Colon (tissue), 2 donors: ENCODE data around the gene EEF1AKMT2.

Experiments
- FAIRE-seq: peaks from 2 replicates; lab custom pipeline; 2012; peaks lifted over from hg19 to GRCh38; lab: Jason Lieb, UNC
- donor health status: control.
- donor health status: control.

EEF1AKMT2 gene

GRCh38 chr10:124719213-124719851, 72.4 kb downstream of the EEF1AKMT2 start:
- FAIRE-seq, result no peak

GRCh38 chr10:124717911-124718741, 73.6 kb downstream of the EEF1AKMT2 start:
- FAIRE-seq, result no peak

- FAIRE-seq, result no peak
Measured at GRCh38 chr10:124717041-124717757, 74.5 kb downstream of the EEF1AKMT2 start.

- no peak for FAIRE-seq
Measured at GRCh38 chr10:124716369-124716768, 75.3 kb downstream of the EEF1AKMT2 start.

- no peak for FAIRE-seq
Measured at GRCh38 chr10:124715439-124715838, 76.2 kb downstream of the EEF1AKMT2 start.

- FAIRE-seq, result no peak
Measured at GRCh38 chr10:124713679-124714255, 77.9 kb downstream of the EEF1AKMT2 start.

- no peak for FAIRE-seq
Measured at GRCh38 chr10:124712704-124713407, 78.8 kb downstream of the EEF1AKMT2 start.

- no peak for FAIRE-seq
Measured at GRCh38 chr10:124711145-124711544, 80.5 kb downstream of the EEF1AKMT2 start.

GRCh38 chr10:124710266-124710881, 81.3 kb downstream of the EEF1AKMT2 start:
- no peak for FAIRE-seq

GRCh38 chr10:124709861-124710260, 81.8 kb downstream of the EEF1AKMT2 start:
- FAIRE-seq, result no peak

GRCh38 chr10:124708922-124709520, 82.7 kb downstream of the EEF1AKMT2 start:
- FAIRE-seq, result no peak

- no peak for FAIRE-seq
Measured at GRCh38 chr10:124708246-124708779, 83.4 kb downstream of the EEF1AKMT2 start.
